Endothelial cell of umbilical vein (primary cell): ENCODE results near the gene CEP350.

Experiments used
- CTCF ChIP-seq, 2 donors: IDR thresholded peaks; 1 replicate in 1 of 2; 2 replicates in 1 of 2; pipeline ENCODE4 v1.5.1; 2011; ENCODE audit warnings: low read length in 2 of 2, mild to moderate bottlenecking in 2 of 2, moderate library complexity in 2 of 2, control low read depth in 1 of 2, inconsistent platforms in 1 of 2, low read depth in 1 of 2; ENCODE audit not compliant: insufficient read depth in 1 of 2; ENCODE audit errors: extremely low read depth in 1 of 2
- EZH2 ChIP-seq: IDR thresholded peaks from 2 replicates; pipeline ENCODE4 v1.6.1; 2012; ENCODE audit warnings: borderline replicate concordance, low read depth, mild to moderate bottlenecking, moderate library complexity, low read length, inconsistent platforms; ENCODE audit not compliant: severe bottlenecking
- JUN ChIP-seq: IDR thresholded peaks from 2 replicates; pipeline ENCODE4 v1.6.1; 2011; ENCODE audit warnings: borderline replicate concordance, low read depth; ENCODE audit not compliant: insufficient read length, insufficient read depth
- MAX ChIP-seq: IDR thresholded peaks from 2 replicates; pipeline ENCODE4 v1.6.1; 2011; ENCODE audit not compliant: insufficient read depth, insufficient read length
- POLR2A ChIP-seq: IDR thresholded peaks from 2 replicates; pipeline ENCODE4 v1.6.1; 2012; ENCODE audit warnings: low read depth, mild to moderate bottlenecking, control low read depth, low read length
- POLR2AphosphoS5 ChIP-seq: IDR thresholded peaks from 2 replicates; pipeline ENCODE4 v1.6.1; 2012; ENCODE audit warnings: low read depth, mild to moderate bottlenecking, control low read depth, low read length, moderate library complexity; ENCODE audit not compliant: insufficient read depth

GRCh38 chr1:179939941-179940340, 14.7 kb upstream of the CEP350 start:
- TF ChIP-seq POLR2A (no peak), CTCF (IDR thresholded peaks at IDR 0.05; ENCODE audit: extremely low read depth in 1 of 2, insufficient read depth in 1 of 2, low read depth in 1 of 2, low read length in 2 of 2) (no peak), POLR2AphosphoS5 (no peak), MAX (no peak), JUN (no peak), EZH2 (no peak)
